22Rv1 (cell line): ENCODE results near the gene UMODL1.

Experiments used
- H3K27ac ChIP-seq: fragments of 450-650 bp; 2 replicates; pipeline ENCODE4 v1.5.1; 2017
- ZFX ChIP-seq: fragments of 450-650 bp; IDR thresholded peaks from 2 replicates; pipeline ENCODE4 v1.6.1; 2017; ENCODE audit warnings: antibody characterized with exemption, borderline replicate concordance
- TF ChIP-seq, protein P1 (sequence below): fragments of 450-650 bp; IDR thresholded peaks from 2 replicates; pipeline ENCODE4 v1.5.1; 2017; ENCODE audit warnings: mild to moderate bottlenecking

Gene UMODL1

DNA sequence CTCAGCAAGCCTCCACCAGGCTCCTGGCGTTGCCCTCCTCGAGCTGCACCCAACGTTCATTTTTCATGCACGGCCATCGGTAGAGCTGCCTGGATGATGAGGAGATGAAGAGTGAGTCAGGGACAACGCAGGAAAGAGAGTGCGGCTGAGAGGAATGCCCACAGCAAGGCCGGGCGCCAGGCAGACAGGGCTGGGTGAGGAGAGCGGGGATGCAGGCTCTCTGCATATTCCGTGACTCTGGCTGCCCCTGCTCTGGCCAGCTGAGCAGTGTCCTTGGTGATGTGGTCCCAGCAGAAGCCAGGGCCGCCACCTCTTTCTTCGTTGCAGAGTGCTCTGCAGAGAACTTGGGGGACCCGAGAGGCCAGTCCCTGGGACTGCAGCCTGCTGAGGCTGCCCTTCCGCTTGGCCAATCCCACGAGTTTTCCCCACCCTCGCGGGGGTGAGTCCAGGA is 10.8 kb downstream of the UMODL1 start:
- H3K27ac ChIP-seq = no peak overlapping the region
- TF ChIP-seq ZFX = no peak
- TF ChIP-seq, protein P1, sequence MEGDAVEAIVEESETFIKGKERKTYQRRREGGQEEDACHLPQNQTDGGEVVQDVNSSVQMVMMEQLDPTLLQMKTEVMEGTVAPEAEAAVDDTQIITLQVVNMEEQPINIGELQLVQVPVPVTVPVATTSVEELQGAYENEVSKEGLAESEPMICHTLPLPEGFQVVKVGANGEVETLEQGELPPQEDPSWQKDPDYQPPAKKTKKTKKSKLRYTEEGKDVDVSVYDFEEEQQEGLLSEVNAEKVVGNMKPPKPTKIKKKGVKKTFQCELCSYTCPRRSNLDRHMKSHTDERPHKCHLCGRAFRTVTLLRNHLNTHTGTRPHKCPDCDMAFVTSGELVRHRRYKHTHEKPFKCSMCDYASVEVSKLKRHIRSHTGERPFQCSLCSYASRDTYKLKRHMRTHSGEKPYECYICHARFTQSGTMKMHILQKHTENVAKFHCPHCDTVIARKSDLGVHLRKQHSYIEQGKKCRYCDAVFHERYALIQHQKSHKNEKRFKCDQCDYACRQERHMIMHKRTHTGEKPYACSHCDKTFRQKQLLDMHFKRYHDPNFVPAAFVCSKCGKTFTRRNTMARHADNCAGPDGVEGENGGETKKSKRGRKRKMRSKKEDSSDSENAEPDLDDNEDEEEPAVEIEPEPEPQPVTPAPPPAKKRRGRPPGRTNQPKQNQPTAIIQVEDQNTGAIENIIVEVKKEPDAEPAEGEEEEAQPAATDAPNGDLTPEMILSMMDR = no peak

DNA sequence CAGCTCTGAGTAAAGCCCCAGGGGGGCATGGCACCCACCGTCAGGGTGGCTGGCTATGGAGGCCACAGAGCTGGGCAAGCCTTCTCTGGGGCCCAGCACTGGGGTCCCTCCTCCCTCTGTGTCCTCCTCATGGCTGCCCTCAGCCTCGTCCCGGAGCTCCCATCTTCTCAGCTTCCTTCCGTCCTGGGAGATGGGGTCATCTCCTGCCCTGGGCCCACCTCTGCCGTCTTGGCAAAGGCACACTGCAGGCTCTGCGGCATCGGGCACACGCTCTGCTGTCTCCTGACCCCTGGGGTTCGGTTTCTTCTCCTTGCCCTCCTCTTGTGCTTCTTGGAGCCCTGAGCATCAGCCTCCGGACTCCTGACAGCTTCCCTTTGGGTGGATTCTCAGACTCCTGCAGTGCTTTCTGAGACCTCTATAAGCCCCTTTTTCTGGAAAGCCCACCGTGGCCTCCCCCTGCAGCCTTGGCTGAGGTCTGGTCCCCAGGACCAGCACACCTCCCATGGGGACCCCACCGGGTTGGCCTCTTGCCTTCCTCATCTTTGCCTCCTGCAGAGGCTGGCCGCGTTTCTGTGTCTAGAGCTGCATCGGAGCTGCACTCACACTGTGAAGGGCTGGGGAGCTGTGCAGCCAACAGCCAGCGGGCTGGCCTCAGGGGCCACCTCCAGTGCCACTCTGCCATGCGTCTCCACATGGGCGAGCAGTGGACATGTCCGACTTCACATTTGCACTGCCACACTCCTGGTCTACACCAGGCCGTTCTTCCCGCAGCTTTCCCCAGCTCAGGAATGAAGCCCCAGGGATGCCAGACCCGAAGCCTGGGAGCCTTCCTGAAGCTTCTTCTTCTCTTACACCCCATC is 11.6 kb downstream of the UMODL1 start:
- TF ChIP-seq, protein P1 = no peak
- TF ChIP-seq ZFX = no peak
- H3K27ac ChIP-seq = no peak overlapping the region

DNA sequence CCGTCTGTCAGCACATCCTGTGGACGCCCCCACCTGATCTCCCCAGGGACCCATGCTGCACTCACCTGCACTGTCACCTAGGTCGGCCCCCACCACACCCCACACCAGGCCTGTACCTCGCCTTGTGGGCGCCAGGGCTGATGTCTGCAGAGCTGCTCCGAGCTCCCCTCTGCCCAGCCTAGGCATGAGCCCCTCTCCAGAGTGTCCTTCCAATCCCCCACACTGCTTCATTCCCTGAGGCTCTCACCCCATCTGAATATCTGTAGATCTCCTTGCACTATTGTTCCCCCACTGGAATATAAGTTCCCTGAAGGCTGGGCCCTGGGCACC is 12.2 kb downstream of the UMODL1 start:
- TF ChIP-seq, protein P1 = no peak
- TF ChIP-seq ZFX = no peak
- H3K27ac ChIP-seq = no peak overlapping the region

DNA sequence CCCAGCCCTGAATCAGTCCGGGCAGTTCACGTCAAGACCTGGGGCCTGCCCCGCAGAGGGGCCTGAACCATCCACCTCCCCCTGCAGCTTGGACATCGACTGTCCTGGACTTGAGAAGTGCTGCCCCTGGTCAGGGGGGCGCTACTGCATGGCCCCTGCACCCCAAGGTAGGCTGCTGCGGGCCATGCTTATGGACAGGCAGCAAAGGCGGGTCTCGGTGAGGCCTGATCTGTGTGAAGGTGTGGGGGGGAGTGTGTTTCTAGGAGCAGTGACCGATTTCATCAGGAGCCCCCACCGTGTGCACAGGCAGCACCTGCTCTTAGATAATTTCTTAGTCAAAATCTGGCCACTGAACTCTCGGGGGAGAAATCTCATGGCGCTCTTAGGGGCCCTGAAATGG is 13.0 kb downstream of the UMODL1 start:
- no peak overlapping the region for H3K27ac ChIP-seq
- TF ChIP-seq, protein P1 = no peak
- no peak for TF ChIP-seq ZFX

DNA sequence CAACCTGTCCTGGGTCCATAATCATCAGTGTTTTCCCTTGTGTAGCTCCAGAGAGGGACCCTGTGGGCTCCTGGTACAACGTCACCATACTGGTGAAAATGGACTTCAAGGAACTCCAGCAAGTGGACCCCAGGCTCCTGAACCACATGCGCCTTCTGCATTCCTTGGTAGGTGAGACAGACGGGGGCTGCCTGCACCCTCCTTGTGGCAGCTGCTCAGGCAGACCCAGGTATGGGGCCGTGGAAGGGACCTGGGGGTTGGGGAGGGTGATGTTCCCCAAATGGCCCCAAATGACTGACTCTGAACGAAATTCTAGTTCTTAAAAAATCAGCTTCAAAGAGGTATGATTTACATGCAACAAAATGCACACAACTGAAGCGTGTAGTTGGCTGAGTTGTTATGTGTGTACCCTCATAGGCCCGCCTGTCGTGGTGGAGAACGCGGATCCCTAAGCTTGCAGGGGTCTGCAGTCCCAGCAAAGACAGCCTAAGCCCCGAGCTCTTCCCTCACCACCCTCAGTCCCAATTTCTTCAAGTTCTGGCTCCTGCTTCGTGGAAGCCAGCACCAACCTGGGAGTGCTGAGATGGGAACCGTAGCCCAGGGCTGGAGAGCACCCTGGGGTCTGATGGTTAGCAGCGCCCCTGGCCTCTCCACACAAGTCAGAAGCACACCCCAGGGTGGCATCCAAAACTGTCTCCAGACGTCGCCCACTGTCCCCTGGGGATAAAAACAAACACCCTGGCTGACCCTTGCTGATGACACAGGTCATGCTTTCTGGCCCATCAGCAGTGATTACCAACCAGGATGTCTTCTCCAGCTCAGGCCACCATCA is 14.3 kb downstream of the UMODL1 start:
- H3K27ac ChIP-seq = no peak overlapping the region

DNA sequence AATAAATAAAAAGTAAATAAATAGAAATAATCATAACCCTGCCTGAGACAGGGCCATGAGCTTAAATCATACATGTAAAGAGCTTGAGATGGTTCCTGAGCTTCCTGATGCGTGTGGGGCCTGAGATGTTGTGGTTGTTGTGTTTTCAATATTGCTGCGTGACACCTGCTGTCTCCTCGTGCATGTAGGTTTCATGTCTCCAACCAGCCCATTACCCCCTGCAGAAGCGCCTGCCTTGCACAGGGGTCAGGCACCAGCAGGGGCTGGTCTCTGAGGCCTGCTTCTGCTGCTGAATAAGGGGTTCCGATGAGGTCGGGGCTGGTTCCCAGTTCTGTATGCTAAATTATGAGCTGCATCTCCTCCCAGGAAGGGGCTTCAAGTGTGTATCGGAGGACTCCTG is 15.9 kb downstream of the UMODL1 start:
- H3K27ac ChIP-seq = no peak overlapping the region
- TF ChIP-seq, protein P1 = no peak
- TF ChIP-seq ZFX = no peak

More for the DNA sequence above, 14.3 kb downstream of the UMODL1 start:
- TF ChIP-seq, protein P1 = no peak
- TF ChIP-seq ZFX = no peak

DNA sequence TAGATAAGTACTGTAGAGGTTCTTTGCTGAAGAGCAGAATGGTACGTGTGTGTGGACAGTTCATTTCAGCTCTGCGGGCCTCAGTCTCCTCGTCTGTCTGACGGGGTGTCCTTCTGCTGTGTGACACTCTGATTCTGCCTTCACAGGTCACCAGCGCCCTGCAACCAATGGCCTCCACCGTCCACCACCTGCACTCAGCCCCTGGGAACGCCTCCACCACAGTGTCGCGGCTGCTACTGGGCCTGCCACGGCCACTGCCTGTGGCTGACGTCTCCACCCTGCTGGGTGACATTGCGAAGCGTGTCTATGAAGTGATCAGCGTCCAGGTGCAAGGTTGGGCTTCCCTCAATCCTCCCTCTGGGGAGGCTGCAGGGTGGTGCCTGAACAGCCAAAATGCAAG is 17.0 kb downstream of the UMODL1 start:
- H3K27ac ChIP-seq = no peak overlapping the region
- no peak for TF ChIP-seq ZFX
- TF ChIP-seq, protein P1 = no peak
